Measurements from ENCODE around the gene DLX1. TPM values are rescaled to one million over a fixed set of nuclear protein-coding genes. Genes with fewer than 3 reads are reported as not detected.
"Not testable (repeated sequence)": the region's sequence is repeated elsewhere in the genome, so short reads cannot be mapped to it uniquely, and the experiment has no call there.

The DLX1 gene
- total and polyA plus RNA-seq, 2 experiments from 2014 or later, result 3.8 to 9.5 TPM

DNA sequence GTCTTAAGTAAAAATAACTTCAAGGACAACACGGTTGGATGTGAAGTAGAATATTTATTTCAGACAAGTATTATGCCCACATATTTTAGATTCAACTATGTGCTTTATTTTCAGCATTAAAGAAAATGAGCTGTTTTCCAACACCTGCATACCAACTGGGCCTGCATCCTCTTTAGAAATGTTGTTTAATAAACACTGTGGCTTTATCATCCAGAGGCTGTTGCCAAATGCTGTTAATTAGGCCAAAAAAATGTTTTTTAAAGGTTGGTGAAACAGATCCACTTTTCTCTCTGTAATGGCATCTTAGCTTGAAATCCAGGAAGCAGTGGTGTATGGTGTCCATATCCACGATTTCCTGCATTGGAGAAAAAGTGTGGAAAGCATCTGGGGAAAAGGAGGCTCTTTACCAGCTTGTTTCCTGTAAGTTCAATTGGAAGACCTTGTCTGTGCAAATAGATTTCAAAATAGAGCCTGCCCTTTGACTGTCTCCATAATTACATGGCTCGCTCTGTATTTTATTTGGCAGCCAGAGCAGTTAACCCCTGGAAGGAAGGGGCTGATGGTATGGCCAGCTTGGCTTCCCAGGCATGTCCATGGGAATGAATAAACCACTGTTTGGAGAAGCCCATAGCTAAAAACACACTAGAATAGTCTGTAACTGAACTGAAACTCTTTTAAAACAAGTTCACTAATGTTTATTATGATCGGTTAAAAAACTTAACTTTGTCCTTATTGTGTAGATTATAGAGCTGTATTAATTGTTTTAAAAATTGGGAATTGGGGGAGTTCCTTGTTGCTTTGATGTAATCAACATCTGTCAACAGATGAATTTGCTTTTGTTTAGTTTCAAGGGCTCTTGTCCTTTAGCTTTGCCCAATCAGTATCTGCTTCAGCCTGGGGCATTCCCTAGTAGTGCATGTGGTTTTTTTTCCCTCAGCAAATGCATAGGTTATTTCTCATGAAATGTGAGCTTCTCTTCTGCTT lies 33.0 kb upstream of the DLX1 start:
- no peaks in the 10 kb centered on the region for H3K4me1 ChIP-seq (ENCODE audit: insufficient read depth)
- DNase-seq, result no peak
- H3K9me3 ChIP-seq (ENCODE audit: low read depth), result no peaks in the 10 kb centered on the region
- H3F3A ChIP-seq (ENCODE audit: insufficient read depth), result no peaks in the 10 kb centered on the region
- H2AFZ ChIP-seq, result no peak overlapping the region
- H3K4me3 ChIP-seq, result no peak overlapping the region
- in situ Hi-C loops (cut with MboI), result no loop called here
- H3K27ac ChIP-seq, result no peak overlapping the region
- no peak overlapping the region for H3K9ac ChIP-seq
- H4K20me1 ChIP-seq (ENCODE audit: insufficient read depth), result no peaks in the 10 kb centered on the region
- H3K9me2 ChIP-seq (ENCODE audit: insufficient read depth), result no peaks in the 10 kb centered on the region
- H3K79me2 ChIP-seq (ENCODE audit: insufficient read depth), result no peaks in the 10 kb centered on the region
- TF ChIP-seq EZH2 (IDR thresholded peaks at IDR 0.05; ENCODE audit: insufficient read depth, poor library complexity, severe bottlenecking), result no peak
- no peak for TF ChIP-seq EZH2phosphoT487 (IDR thresholded peaks at IDR 0.05; ENCODE audit: insufficient read depth, low read depth)
- H3K27me3 ChIP-seq (replicated peaks; ENCODE audit: insufficient read depth), result no peaks in the 10 kb centered on the region
- 67 to 68% methylated on average over 4 of the region's 4 CpGs for WGBS, 2 experiments (ENCODE audit: low coverage in 1 of 2, low lambda C conversion rate in 2 of 2, missing lambda C conversion rate in 2 of 2)
- no peaks in the 10 kb centered on the region for H3K36me3 ChIP-seq (ENCODE audit: low read depth)
- H3K4me2 ChIP-seq (ENCODE audit: unreplicated experiment), result no peak overlapping the region

DNA sequence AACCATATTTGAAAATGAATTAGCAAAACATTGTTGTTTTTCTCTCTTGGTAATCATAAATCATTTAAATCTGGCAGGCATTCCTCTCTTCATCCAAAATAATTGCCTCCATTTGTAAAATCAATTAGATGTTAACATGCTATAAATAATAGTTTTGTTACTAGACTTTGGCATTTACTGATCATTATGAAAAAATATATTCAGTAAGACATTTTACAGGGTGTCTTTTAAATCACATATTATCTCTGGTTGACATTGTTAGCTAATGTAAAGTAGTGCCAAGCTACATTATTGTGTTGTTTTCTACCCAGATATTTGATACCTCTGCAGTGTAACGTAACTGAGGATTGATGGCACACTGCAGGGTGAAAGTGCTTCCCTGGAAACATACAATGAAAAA lies 31.8 kb upstream of the DLX1 start:
- Histone ChIP-seq H4K20me1 (ENCODE audit: insufficient read depth) (no peaks in the 10 kb centered on the region), H3K9ac (no peak overlapping the region), H3K9me3 (ENCODE audit: low read depth) (no peaks in the 10 kb centered on the region), H3F3A (ENCODE audit: insufficient read depth) (no peaks in the 10 kb centered on the region), H3K4me3 (no peak overlapping the region), H2AFZ (no peak overlapping the region), H3K36me3 (ENCODE audit: low read depth) (no peaks in the 10 kb centered on the region), H3K79me2 (ENCODE audit: insufficient read depth) (no peaks in the 10 kb centered on the region), H3K9me2 (ENCODE audit: insufficient read depth) (no peaks in the 10 kb centered on the region), H3K27ac (no peak overlapping the region), H3K4me1 (ENCODE audit: insufficient read depth) (no peaks in the 10 kb centered on the region), H3K27me3 (replicated peaks; ENCODE audit: insufficient read depth) (no peaks in the 10 kb centered on the region), H3K4me2 (ENCODE audit: unreplicated experiment) (no peak overlapping the region)
- 79 to 94% methylated on average over 1 of the region's 1 CpG for WGBS, 2 experiments (ENCODE audit: low coverage in 1 of 2, low lambda C conversion rate in 2 of 2, missing lambda C conversion rate in 2 of 2)
- no peak for DNase-seq
- in situ Hi-C loops (cut with MboI), result no loop called here
- TF ChIP-seq EZH2phosphoT487 (IDR thresholded peaks at IDR 0.05; ENCODE audit: insufficient read depth, low read depth) (no peak), EZH2 (IDR thresholded peaks at IDR 0.05; ENCODE audit: insufficient read depth, poor library complexity, severe bottlenecking) (no peak)

DNA sequence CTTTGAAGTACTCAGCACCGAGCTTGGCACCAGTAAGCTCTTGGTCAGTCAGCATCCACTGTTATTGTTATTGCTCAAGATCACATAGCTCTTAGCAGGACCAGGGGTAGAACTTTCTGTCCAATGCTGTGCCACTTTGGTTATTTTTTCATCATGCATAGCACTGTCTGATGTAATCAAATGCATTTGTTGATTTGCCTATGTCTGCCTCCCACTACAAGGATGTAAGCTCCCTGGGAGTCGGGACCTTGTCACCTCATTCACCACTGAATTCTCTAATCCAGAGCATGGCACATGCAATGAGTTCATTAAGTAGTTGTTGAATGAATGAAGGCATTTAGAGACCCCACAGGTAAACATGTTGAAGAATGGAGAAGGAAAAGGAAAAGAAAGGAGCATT lies 29.0 kb upstream of the DLX1 start:
- WGBS, 2 experiments (ENCODE audit: low coverage in 1 of 2, low lambda C conversion rate in 2 of 2, missing lambda C conversion rate in 2 of 2), result 44 to 56% methylated on average over 2 of the region's 2 CpGs

DNA sequence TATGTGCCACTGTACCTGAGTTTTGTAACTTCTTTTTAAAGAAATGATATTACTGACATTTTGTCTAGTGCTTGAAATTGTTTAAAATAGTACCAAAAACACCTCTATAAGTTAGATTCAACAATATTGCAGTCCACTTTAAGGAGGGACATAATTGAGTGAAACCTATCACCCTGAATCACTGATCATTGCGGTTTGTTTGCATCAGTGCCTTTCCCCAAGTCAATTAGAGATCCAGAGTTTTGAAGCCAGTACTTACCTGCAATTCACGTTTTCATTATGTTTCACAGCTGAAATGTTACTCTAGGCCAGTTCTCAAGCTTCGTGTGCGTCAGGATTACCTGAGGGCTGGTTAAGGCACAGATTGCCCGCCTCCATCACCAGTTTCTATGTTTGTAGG lies 26.6 kb upstream of the DLX1 start:
- H3K4me3 ChIP-seq, result no peak overlapping the region
- no peaks in the 10 kb centered on the region for H3F3A ChIP-seq (ENCODE audit: insufficient read depth)
- H3K36me3 ChIP-seq (ENCODE audit: low read depth), result no peaks in the 10 kb centered on the region
- DNase-seq, result no peak
- H3K79me2 ChIP-seq (ENCODE audit: insufficient read depth), result no peaks in the 10 kb centered on the region
- H3K4me2 ChIP-seq (ENCODE audit: unreplicated experiment), result no peak overlapping the region
- WGBS, 2 experiments (ENCODE audit: low coverage in 1 of 2, low lambda C conversion rate in 2 of 2, missing lambda C conversion rate in 2 of 2), result 95 to 99% methylated on average over 5 of the region's 5 CpGs
- no peaks in the 10 kb centered on the region for H3K4me1 ChIP-seq (ENCODE audit: insufficient read depth)
- H2AFZ ChIP-seq, result no peak overlapping the region
- H3K9ac ChIP-seq, result no peak overlapping the region
- in situ Hi-C loops (cut with MboI), result no loop called here
- H3K9me3 ChIP-seq (ENCODE audit: low read depth), result no peaks in the 10 kb centered on the region
- H3K27me3 ChIP-seq (replicated peaks; ENCODE audit: insufficient read depth), result no peaks in the 10 kb centered on the region
- H4K20me1 ChIP-seq (ENCODE audit: insufficient read depth), result no peaks in the 10 kb centered on the region
- TF ChIP-seq EZH2 (IDR thresholded peaks at IDR 0.05; ENCODE audit: insufficient read depth, poor library complexity, severe bottlenecking) (no peak), EZH2phosphoT487 (IDR thresholded peaks at IDR 0.05; ENCODE audit: insufficient read depth, low read depth) (no peak)
- no peaks in the 10 kb centered on the region for H3K9me2 ChIP-seq (ENCODE audit: insufficient read depth)
- no peak overlapping the region for H3K27ac ChIP-seq

More for the DNA sequence above, 29.0 kb upstream of the DLX1 start:
- no peaks in the 10 kb centered on the region for H3K4me1 ChIP-seq (ENCODE audit: insufficient read depth)
- H2AFZ ChIP-seq, result no peak overlapping the region
- H3F3A ChIP-seq (ENCODE audit: insufficient read depth), result no peaks in the 10 kb centered on the region
- H3K4me3 ChIP-seq, result no peak overlapping the region
- no peak overlapping the region for H3K27ac ChIP-seq
- no peaks in the 10 kb centered on the region for H3K9me3 ChIP-seq (ENCODE audit: low read depth)
- in situ Hi-C loops (cut with MboI), result no loop called here
- no peak overlapping the region for H3K9ac ChIP-seq
- H3K27me3 ChIP-seq (replicated peaks; ENCODE audit: insufficient read depth), result no peaks in the 10 kb centered on the region
- H3K79me2 ChIP-seq (ENCODE audit: insufficient read depth), result no peaks in the 10 kb centered on the region
- no peak for TF ChIP-seq EZH2phosphoT487 (IDR thresholded peaks at IDR 0.05; ENCODE audit: insufficient read depth, low read depth)
- no peak for TF ChIP-seq EZH2 (IDR thresholded peaks at IDR 0.05; ENCODE audit: insufficient read depth, poor library complexity, severe bottlenecking)
- no peaks in the 10 kb centered on the region for H3K36me3 ChIP-seq (ENCODE audit: low read depth)
- no peak for DNase-seq
- H4K20me1 ChIP-seq (ENCODE audit: insufficient read depth), result no peaks in the 10 kb centered on the region
- H3K9me2 ChIP-seq (ENCODE audit: insufficient read depth), result no peaks in the 10 kb centered on the region
- no peak overlapping the region for H3K4me2 ChIP-seq (ENCODE audit: unreplicated experiment)

GRCh38 chr2:172060118-172060517 lies 25.2 kb upstream of the DLX1 start:
- H3K4me3 ChIP-seq; in situ Hi-C loops (cut with MboI): not testable (repeated sequence)
- WGBS, 2 experiments (ENCODE audit: low coverage in 1 of 2, low lambda C conversion rate in 2 of 2, missing lambda C conversion rate in 2 of 2), result 95 to 97% methylated on average over 4 to 5 of the region's 5 CpGs

More at GRCh38 chr2:172060118-172060517, 25.2 kb upstream of the DLX1 start:
- not testable (repeated sequence) for H3F3A ChIP-seq (ENCODE audit: insufficient read depth); H3K4me1 ChIP-seq (ENCODE audit: insufficient read depth); H3K4me2 ChIP-seq (ENCODE audit: unreplicated experiment); H4K20me1 ChIP-seq (ENCODE audit: insufficient read depth); H3K27me3 ChIP-seq (replicated peaks; ENCODE audit: insufficient read depth); H2AFZ ChIP-seq; H3K9me2 ChIP-seq (ENCODE audit: insufficient read depth); H3K36me3 ChIP-seq (ENCODE audit: low read depth); H3K9ac ChIP-seq; DNase-seq; H3K79me2 ChIP-seq (ENCODE audit: insufficient read depth); H3K9me3 ChIP-seq (ENCODE audit: low read depth); H3K27ac ChIP-seq

Measured in GM23248 (cell line).